GM12872 (cell line): ENCODE data around the gene PTPRT.

ENCODE experiments used
- CTCF ChIP-seq: IDR thresholded peaks from 3 replicates; pipeline ENCODE4 v1.5.1; 2011; ENCODE audit warnings: low read depth, mild to moderate bottlenecking, low read length, moderate library complexity; ENCODE audit not compliant: insufficient read depth

PTPRT gene

GRCh38 chr20:42193119-42193518 lies 996.6 kb downstream of the PTPRT start:
- no peak for TF ChIP-seq CTCF

- TF ChIP-seq CTCF, result no peak
Observed at GRCh38 chr20:42192321-42192720, 997.4 kb downstream of the PTPRT start.

- peak; percentile 29; the same call in 1 of the 3 replicates for TF ChIP-seq CTCF
Observed at GRCh38 chr20:42191140-42191860, 998.4 kb downstream of the PTPRT start.

- no peak for TF ChIP-seq CTCF
Observed at GRCh38 chr20:42190084-42190483, 999.6 kb downstream of the PTPRT start.

GRCh38 chr20:42186337-42186736 lies 1003.4 kb downstream of the PTPRT start:
- TF ChIP-seq CTCF, result no peak

GRCh38 chr20:42183147-42183546 lies 1006.6 kb downstream of the PTPRT start:
- no peak for TF ChIP-seq CTCF

GRCh38 chr20:42181064-42181463 lies 1008.6 kb downstream of the PTPRT start:
- TF ChIP-seq CTCF, result no peak
